ENCODE measurements around the gene STAC3.

STAC3 gene

GRCh38 chr12:57219993-57220754 lies 30.8 kb downstream of the STAC3 start:
- no peak overlapping the region for H3K4me3 ChIP-seq (ENCODE audit: low read length)
- TF ChIP-seq CTCF (conservative IDR thresholded peaks at IDR 0.05; ENCODE audit: low read depth, low read length) = no peak
- no peak for DNase-seq (ENCODE audit: low read depth)

GRCh38 chr12:57219205-57219992 lies 31.6 kb downstream of the STAC3 start:
- DNase-seq (ENCODE audit: low read depth) = no peak

GRCh38 chr12:57218030-57218853 lies 32.7 kb downstream of the STAC3 start:
- H3K4me3 ChIP-seq (ENCODE audit: low read length) = no peak overlapping the region
- TF ChIP-seq CTCF (conservative IDR thresholded peaks at IDR 0.05; ENCODE audit: low read depth, low read length) = no peak
- no peak for DNase-seq (ENCODE audit: low read depth)

More at GRCh38 chr12:57219205-57219992, 31.6 kb downstream of the STAC3 start:
- H3K4me3 ChIP-seq (ENCODE audit: low read length) = no peak overlapping the region
- TF ChIP-seq CTCF (conservative IDR thresholded peaks at IDR 0.05; ENCODE audit: low read depth, low read length) = no peak

- H3K4me3 ChIP-seq (ENCODE audit: low read length) = peak overlapping the region; percentile 32
- DNase-seq (ENCODE audit: low read depth) = no peak
- no peak for TF ChIP-seq CTCF (conservative IDR thresholded peaks at IDR 0.05; ENCODE audit: low read depth, low read length)
These were observed 33.8 kb downstream of the STAC3 start for GRCh38 chr12:57216921-57217879.

- peak within 1 kb of the TSS; percentile 32 for H3K4me3 ChIP-seq (ENCODE audit: low read length)
- DNase-seq (ENCODE audit: low read depth) = no peak
- TF ChIP-seq CTCF (conservative IDR thresholded peaks at IDR 0.05; ENCODE audit: low read depth, low read length) = no peak
These were observed 34.7 kb downstream of the STAC3 start, which contains the start of gene NXPH4 for GRCh38 chr12:57216014-57216911. TSS of gene NXPH4 (plus strand) at chr12:57216794. CDS start at chr12:57216970, 176 bp downstream.
